Nasal cavity respiratory epithelium epithelial cell of viscerocranial mucosa (primary cell): ENCODE measurements around the gene SLCO1B1. TPM values are rescaled to one million over a fixed set of nuclear protein-coding genes. Genes with fewer than 3 reads are reported as not detected.

ENCODE experiments used
- total RNA-seq: library from RNA; depleted of rRNA; stranded (reverse); fragments of >200 nt; gene quantifications from 2 replicates; pipeline ENCODE4 v1.2.3, GENCODE V29; 2014

Gene SLCO1B1
- not detected in 2 replicates for total RNA-seq

GRCh38 chr12:21130998-21131397 lies at the start of gene SLCO1B1:
Gene SLCO1B1, plus strand, starts transcription at chr12:21131194. Its CDS starts 10,381 bp downstream, at chr12:21141575.

Other genes with a start within 250 kb of the SLCO1B1 start
- not detected in 2 replicates for gene SLCO1A2, start 203.7 kb downstream of the SLCO1B1 start, total RNA-seq
- not detected in 2 replicates for gene IAPP, start 241.7 kb downstream of the SLCO1B1 start, total RNA-seq